PC-9 (cell line): ENCODE measurements around the gene MRPL28. TPM values are rescaled to one million over a fixed set of nuclear protein-coding genes. Genes with fewer than 3 reads are reported as not detected.

Experiments used
- BruUV-seq: library from RNA; stranded (reverse); fragments of 400-500 nt; replicated peaks from 2 replicates; lab custom pipeline; 2021; lab: Mats Ljungman, UMichigan
- CTCF ChIA-PET: fragments of 300-600 bp; sonication (Branson Sonifier 250); formaldehyde crosslinking; loops from one replicate; lab custom pipeline; 2022; ENCODE audit warnings: antibody characterized with exemption; lab: Charles Lee
- POLR2A ChIA-PET: fragments of 300-600 bp; sonication (Branson Sonifier 250); formaldehyde crosslinking; loops from one replicate; lab custom pipeline; 2022; ENCODE audit warnings: antibody characterized with exemption; ENCODE audit not compliant: unreplicated experiment; lab: Charles Lee
- DNase-seq, 2 experiments: peaks; one replicate each; pipeline versions ENCODE4 v3.0.0 to v3.0.0-alpha.2; 2015 to 2022; ENCODE audit warnings: mixed read lengths in 1 of 2
- H2AFZ ChIP-seq: fragments of 200-600 bp; sonication (generic); 2 replicates; pipeline ENCODE4 v1.8.1; 2017; ENCODE audit warnings: antibody characterized with exemption
- H3F3A ChIP-seq: fragments of 200-600 bp; sonication (generic); 2 replicates; pipeline ENCODE4 v1.8.1; 2017; ENCODE audit warnings: antibody characterized with exemption, mild to moderate bottlenecking, low read depth; ENCODE audit not compliant: insufficient read depth
- H3K27ac ChIP-seq: fragments of 200-600 bp; sonication (generic); 2 replicates; pipeline ENCODE4 v1.6.1; 2016; ENCODE audit warnings: mixed run types
- H3K27me3 ChIP-seq: fragments of 200-600 bp; sonication (generic); 2 replicates; pipeline ENCODE4 v1.6.1; 2016; ENCODE audit warnings: low read depth, mixed run types; ENCODE audit not compliant: insufficient read depth
- H3K36me3 ChIP-seq: fragments of 200-600 bp; sonication (generic); 2 replicates; pipeline ENCODE4 v1.6.1; 2016; ENCODE audit warnings: low read depth, mixed run types
- H3K4me1 ChIP-seq: fragments of 200-600 bp; sonication (generic); replicated peaks from 2 replicates; pipeline ENCODE4 v1.6.1; 2016; ENCODE audit warnings: mixed run types; ENCODE audit not compliant: insufficient read depth
- H3K4me2 ChIP-seq: fragments of 200-600 bp; sonication (generic); 2 replicates; pipeline ENCODE4 v1.6.1; 2017; ENCODE audit warnings: mixed run types
- H3K4me3 ChIP-seq: fragments of 200-600 bp; sonication (generic); 2 replicates; pipeline ENCODE4 v1.6.1; 2016; ENCODE audit warnings: mixed run types
- H3K79me2 ChIP-seq: fragments of 200-600 bp; sonication (generic); 2 replicates; pipeline ENCODE4 v1.6.1; 2017; ENCODE audit warnings: low read depth, mixed run types
- H3K9me2 ChIP-seq: fragments of 200-600 bp; sonication (generic); 2 replicates; pipeline ENCODE4 v1.8.1; 2017; ENCODE audit warnings: mild to moderate bottlenecking; ENCODE audit not compliant: insufficient read depth
- H3K9me3 ChIP-seq: fragments of 200-600 bp; sonication (generic); 2 replicates; pipeline ENCODE4 v1.8.1; 2016; ENCODE audit warnings: low read depth; ENCODE audit not compliant: insufficient read depth
- H4K20me1 ChIP-seq: fragments of 200-600 bp; sonication (generic); 2 replicates; pipeline ENCODE4 v1.8.1; 2017; ENCODE audit not compliant: insufficient read depth
- EZH2 ChIP-seq: fragments of 200-600 bp; sonication (generic); IDR thresholded peaks from 2 replicates; pipeline ENCODE4 v1.8.0; 2017; ENCODE audit warnings: antibody characterized with exemption, low read depth
- intact Hi-C: fragments of 100-400 bp; cut with micrococcal nuclease; formaldehyde crosslinking; loops from one replicate; pipeline ENCODE4 v1.10.0; 2022; ENCODE audit not compliant: unreplicated experiment
- total RNA-seq: library from RNA; stranded (reverse); gene quantifications from 2 replicates; pipeline ENCODE4 v1.2.3, GENCODE V29; 2021
- TF ChIP-seq, protein P1 (sequence below): fragments of 200-600 bp; sonication (generic); conservative IDR thresholded peaks from 2 replicates; pipeline ENCODE4 v1.6.1; 2017; ENCODE audit warnings: mixed run types, antibody characterized with exemption, mild to moderate bottlenecking, moderate library complexity

The MRPL28 gene
- total RNA-seq, 1 experiment from 2014 or later: 150 TPM

GRCh38 chr16:377419-377951 lies 7.1 kb upstream of the MRPL28 start:
- H3K4me2 ChIP-seq: no peak overlapping the region
- H3F3A ChIP-seq: 0 out of 2 replicates have a peak, but pooled peaks cover 5% of the 10 kb centered on the region
- no peak for TF ChIP-seq EZH2
- TF ChIP-seq, protein P1, sequence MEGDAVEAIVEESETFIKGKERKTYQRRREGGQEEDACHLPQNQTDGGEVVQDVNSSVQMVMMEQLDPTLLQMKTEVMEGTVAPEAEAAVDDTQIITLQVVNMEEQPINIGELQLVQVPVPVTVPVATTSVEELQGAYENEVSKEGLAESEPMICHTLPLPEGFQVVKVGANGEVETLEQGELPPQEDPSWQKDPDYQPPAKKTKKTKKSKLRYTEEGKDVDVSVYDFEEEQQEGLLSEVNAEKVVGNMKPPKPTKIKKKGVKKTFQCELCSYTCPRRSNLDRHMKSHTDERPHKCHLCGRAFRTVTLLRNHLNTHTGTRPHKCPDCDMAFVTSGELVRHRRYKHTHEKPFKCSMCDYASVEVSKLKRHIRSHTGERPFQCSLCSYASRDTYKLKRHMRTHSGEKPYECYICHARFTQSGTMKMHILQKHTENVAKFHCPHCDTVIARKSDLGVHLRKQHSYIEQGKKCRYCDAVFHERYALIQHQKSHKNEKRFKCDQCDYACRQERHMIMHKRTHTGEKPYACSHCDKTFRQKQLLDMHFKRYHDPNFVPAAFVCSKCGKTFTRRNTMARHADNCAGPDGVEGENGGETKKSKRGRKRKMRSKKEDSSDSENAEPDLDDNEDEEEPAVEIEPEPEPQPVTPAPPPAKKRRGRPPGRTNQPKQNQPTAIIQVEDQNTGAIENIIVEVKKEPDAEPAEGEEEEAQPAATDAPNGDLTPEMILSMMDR: no peak
- BruUV-seq: no TSS peak
- H2AFZ ChIP-seq: no peak overlapping the region
- no peak overlapping the region for H3K4me3 ChIP-seq
- H3K9me3 ChIP-seq: no peaks in the 10 kb centered on the region
- POLR2A ChIA-PET: no interaction called here
- no peaks in the 10 kb centered on the region for H4K20me1 ChIP-seq
- H3K27ac ChIP-seq: no peak overlapping the region
- no peaks in the 10 kb centered on the region for H3K36me3 ChIP-seq
- H3K4me1 ChIP-seq: no peaks in the 10 kb centered on the region
- H3K79me2 ChIP-seq: no peaks in the 10 kb centered on the region
- DNase-seq: no peak
- CTCF ChIA-PET: no interaction called here
- H3K9me2 ChIP-seq: no peaks in the 10 kb centered on the region
- intact Hi-C loops: no loop called here
- no peaks in the 10 kb centered on the region for H3K27me3 ChIP-seq

- intact Hi-C loops: no loop called here
Measured at GRCh38 chr16:376817-377418, 6.6 kb upstream of the MRPL28 start.

DNA sequence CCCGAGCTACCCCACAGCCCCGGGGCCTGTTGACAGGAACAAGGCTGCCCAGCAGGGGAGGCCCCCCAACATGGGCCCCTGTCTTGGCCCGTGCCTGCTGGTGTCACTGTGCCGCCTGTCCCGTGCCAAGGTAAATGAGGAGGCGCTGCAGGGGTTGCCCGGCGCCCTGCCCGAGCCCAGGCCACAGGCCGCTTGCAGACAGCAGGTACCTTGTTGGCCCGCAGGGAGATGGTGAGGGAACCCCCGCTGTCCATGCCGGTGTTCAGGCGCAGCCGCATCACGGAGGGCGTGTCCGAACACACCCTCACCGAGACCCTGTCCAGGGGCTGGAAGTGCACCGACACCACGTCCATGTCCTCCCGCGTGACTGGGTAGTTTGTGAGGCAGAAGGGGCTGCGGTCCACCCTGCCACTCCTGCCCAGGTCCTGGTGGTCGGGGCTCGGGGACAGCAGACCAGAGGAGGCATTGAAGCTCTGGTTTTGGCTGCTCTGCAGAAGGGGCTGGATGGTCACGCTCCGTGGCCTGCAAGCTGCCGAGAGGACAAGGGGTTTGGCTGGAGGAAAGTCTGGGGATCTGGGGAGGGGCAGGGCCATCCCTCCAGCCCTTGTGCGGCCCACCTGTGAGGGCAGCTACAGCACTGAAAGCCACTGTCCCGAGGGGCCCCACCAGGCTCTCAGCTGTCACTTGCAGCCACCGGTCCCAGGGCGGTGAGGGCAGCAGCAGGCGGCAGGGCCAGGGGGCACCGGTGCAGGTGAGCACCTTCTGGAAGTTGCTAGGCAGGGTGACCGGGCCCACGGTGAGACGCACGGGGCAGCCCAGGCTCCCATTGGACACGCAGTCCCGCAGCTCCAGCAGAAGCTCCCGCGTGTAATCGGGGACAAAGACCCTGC lies 5.8 kb upstream of the MRPL28 start:
- intact Hi-C loops: no loop called here
- Histone ChIP-seq H3K79me2 (no peaks in the 10 kb centered on the region), H3K27ac (no peak overlapping the region), H3K9me2 (no peaks in the 10 kb centered on the region), H4K20me1 (no peaks in the 10 kb centered on the region), H3F3A (0 out of 2 replicates have a peak, but pooled peaks cover 5% of the 10 kb centered on the region), H3K4me3 (no peak overlapping the region), H3K4me1 (no peaks in the 10 kb centered on the region), H3K9me3 (no peaks in the 10 kb centered on the region), H3K27me3 (no peaks in the 10 kb centered on the region), H3K36me3 (no peaks in the 10 kb centered on the region), H2AFZ (no peak overlapping the region), H3K4me2 (no peak overlapping the region)
- no TSS peak for BruUV-seq
- CTCF ChIA-PET: no interaction called here
- DNase-seq: no peak
- POLR2A ChIA-PET: no interaction called here
- no peak for TF ChIP-seq EZH2
- TF ChIP-seq, protein P1: no peak

More at GRCh38 chr16:376817-377418, 6.6 kb upstream of the MRPL28 start:
- BruUV-seq: no TSS peak
- no peak for DNase-seq
- no peaks in the 10 kb centered on the region for H3K27me3 ChIP-seq
- ChIA-PET CTCF (no interaction called here), POLR2A (no interaction called here)
- no peak overlapping the region for H3K4me2 ChIP-seq
- no peaks in the 10 kb centered on the region for H3K9me3 ChIP-seq
- no peak overlapping the region for H2AFZ ChIP-seq
- no peaks in the 10 kb centered on the region for H3K9me2 ChIP-seq
- 0 out of 2 replicates have a peak, but pooled peaks cover 5% of the 10 kb centered on the region for H3F3A ChIP-seq
- TF ChIP-seq EZH2: no peak
- TF ChIP-seq, protein P1: no peak
- H4K20me1 ChIP-seq: no peaks in the 10 kb centered on the region
- no peaks in the 10 kb centered on the region for H3K4me1 ChIP-seq
- no peaks in the 10 kb centered on the region for H3K79me2 ChIP-seq
- H3K4me3 ChIP-seq: no peak overlapping the region
- no peak overlapping the region for H3K27ac ChIP-seq
- H3K36me3 ChIP-seq: no peaks in the 10 kb centered on the region
